GM23338 (cell line): ENCODE data around the gene CDC42EP5. TPM values are rescaled to one million over a fixed set of nuclear protein-coding genes. Genes with fewer than 3 reads are reported as not detected.

ENCODE experiments used
- ATAC-seq: fragments of 200-7000 bp; cut with Tn5 transposase; 3 replicates; pipeline ENCODE4 v1.9.1; 2020
- DNase-seq: peaks from one replicate; pipeline ENCODE4 v3.0.0-alpha.2; 2015; ENCODE audit warnings: low spot score
- H2AFZ ChIP-seq: fragments of 200-600 bp; sonication (generic); 2 replicates; pipeline ENCODE4 v1.8.0; 2016; ENCODE audit warnings: antibody characterized with exemption, mild to moderate bottlenecking, moderate library complexity
- H3F3A ChIP-seq: fragments of 200-600 bp; sonication (generic); replicated peaks from 2 replicates; pipeline ENCODE4 v1.8.0; 2017; ENCODE audit warnings: antibody characterized with exemption, mixed run types, low read depth
- H3K27ac ChIP-seq: fragments of 200-600 bp; sonication (generic); 2 replicates; pipeline ENCODE4 v1.6.1; 2016; ENCODE audit warnings: low read depth
- H3K27me3 ChIP-seq: fragments of 200-600 bp; sonication (generic); 2 replicates; pipeline ENCODE4 v1.8.0; 2016; ENCODE audit warnings: mild to moderate bottlenecking, mixed run types, moderate library complexity; ENCODE audit not compliant: insufficient read depth
- H3K36me3 ChIP-seq: fragments of 200-600 bp; sonication (generic); 2 replicates; pipeline ENCODE4 v1.8.0; 2016; ENCODE audit warnings: mild to moderate bottlenecking; ENCODE audit not compliant: insufficient read depth
- H3K4me1 ChIP-seq: fragments of 200-600 bp; sonication (generic); 2 replicates; pipeline ENCODE4 v1.8.0; 2016; ENCODE audit warnings: mild to moderate bottlenecking, moderate library complexity; ENCODE audit not compliant: insufficient read depth
- H3K4me2 ChIP-seq: fragments of 200-600 bp; sonication (generic); 2 replicates; pipeline ENCODE4 v1.7.1; 2017; ENCODE audit warnings: mixed run types
- H3K4me3 ChIP-seq: fragments of 200-600 bp; sonication (generic); 2 replicates; pipeline ENCODE4 v1.6.1; 2016; ENCODE audit warnings: mixed run types
- H3K79me2 ChIP-seq: fragments of 200-600 bp; sonication (generic); replicated peaks from 2 replicates; pipeline ENCODE4 v1.8.0; 2017; ENCODE audit warnings: mild to moderate bottlenecking; ENCODE audit not compliant: insufficient read depth
- H3K9me2 ChIP-seq: fragments of 200-600 bp; sonication (generic); 2 replicates; pipeline ENCODE4 v1.8.0; 2017; ENCODE audit not compliant: insufficient read depth
- H4K20me1 ChIP-seq: fragments of 200-600 bp; sonication (generic); replicated peaks from 2 replicates; pipeline ENCODE4 v1.8.0; 2017; ENCODE audit warnings: mild to moderate bottlenecking; ENCODE audit not compliant: insufficient read depth
- H3K27ac Mint-ChIP-seq: 2 replicates; pipeline ENCODE4 v1.8.0; 2020; ENCODE audit warnings: inconsistent platforms, mild to moderate bottlenecking, moderate library complexity, mixed read lengths
- H3K27me3 Mint-ChIP-seq: 3 replicates; pipeline ENCODE4 v1.8.0; 2022; ENCODE audit warnings: low read depth, mild to moderate bottlenecking, moderate library complexity, mixed read lengths, inconsistent platforms; ENCODE audit not compliant: insufficient read depth, poor library complexity
- H3K36me3 Mint-ChIP-seq: 3 replicates; pipeline ENCODE4 v1.8.0; 2021; ENCODE audit warnings: low read depth, mild to moderate bottlenecking, inconsistent platforms, moderate library complexity, mixed read lengths
- H3K4me1 Mint-ChIP-seq: 3 replicates; pipeline ENCODE4 v1.8.0; 2020; ENCODE audit warnings: mild to moderate bottlenecking, inconsistent platforms, mixed read lengths
- H3K4me3 Mint-ChIP-seq: 3 replicates; pipeline ENCODE4 v1.8.0; 2021; ENCODE audit warnings: moderate library complexity, mild to moderate bottlenecking, inconsistent platforms, mixed read lengths
- H3K9me3 Mint-ChIP-seq: 3 replicates; pipeline ENCODE4 v1.8.0; 2020; ENCODE audit warnings: moderate library complexity, mild to moderate bottlenecking, inconsistent platforms, mixed read lengths
- CREB1 ChIP-seq: fragments of 250-450 bp; sonication (Bioruptor Pico); IDR thresholded peaks from 2 replicates; pipeline ENCODE4 v1.5.0; 2020; ENCODE audit warnings: low read depth, mild to moderate bottlenecking, moderate library complexity
- EZH2 ChIP-seq: fragments of 200-600 bp; sonication (generic); IDR thresholded peaks from one replicate; pipeline ENCODE4 v1.8.0; 2017; ENCODE audit warnings: antibody characterized with exemption, mild to moderate bottlenecking, low read depth; ENCODE audit not compliant: unreplicated experiment
- EZH2phosphoT487 ChIP-seq: fragments of 200-600 bp; sonication (generic); IDR thresholded peaks from one replicate; pipeline ENCODE4 v1.8.1; 2018; ENCODE audit warnings: antibody characterized with exemption; ENCODE audit not compliant: unreplicated experiment
- JUNB ChIP-seq: IDR thresholded peaks from one replicate; pipeline ENCODE4 v1.6.1; 2016; ENCODE audit warnings: antibody characterized with exemption; ENCODE audit not compliant: unreplicated experiment
- NANOG ChIP-seq: IDR thresholded peaks from 2 replicates; pipeline ENCODE4 v1.6.1; 2016; ENCODE audit warnings: antibody characterized with exemption, borderline replicate concordance
- POLR2AphosphoS5 ChIP-seq: IDR thresholded peaks from 2 replicates; pipeline ENCODE4 v1.6.1; 2016; ENCODE audit warnings: antibody characterized with exemption, low read depth
- REST ChIP-seq: IDR thresholded peaks from one replicate; pipeline ENCODE4 v1.6.1; 2018; ENCODE audit warnings: antibody characterized with exemption; ENCODE audit not compliant: unreplicated experiment
- STAT1 ChIP-seq: IDR thresholded peaks from one replicate; pipeline ENCODE4 v1.6.1; 2016; ENCODE audit warnings: antibody characterized with exemption; ENCODE audit not compliant: unreplicated experiment
- ZNF114 ChIP-seq: fragments of 250-450 bp; sonication (Bioruptor Pico); IDR thresholded peaks from 2 replicates; pipeline ENCODE4 v1.5.0; 2020; ENCODE audit warnings: mild to moderate bottlenecking, moderate library complexity
- ZNF331 ChIP-seq: fragments of 250-450 bp; sonication (Bioruptor Pico); IDR thresholded peaks from 2 replicates; pipeline ENCODE4 v1.5.0; 2020; ENCODE audit warnings: low read depth, mild to moderate bottlenecking, moderate library complexity
- polyA plus RNA-seq: library from polyadenylated mRNA; unstranded; fragments of >200 nt; fragmentation: Nextera tagmentation; extraction: Ambion mirVana; gene quantifications from 2 replicates; pipeline ENCODE4 v1.2.1, GENCODE V29; 2016
- total RNA-seq: library from RNA; depleted of rRNA; stranded (reverse); fragments of >200 nt; shearing (Covaris generic); gene quantifications from 2 replicates; pipeline ENCODE4 v1.2.3, GENCODE V29; 2014
- TF ChIP-seq, protein P1 (sequence below), 2 experiments: fragments of 200-600 bp in 1 of 2; sonication (generic) in 1 of 2; conservative IDR thresholded peaks; 2 replicates each; pipeline versions ENCODE4 v1.5.1 to v1.6.1; 2016 to 2017; ENCODE audit warnings: antibody characterized with exemption in 2 of 2, low read depth in 2 of 2, mild to moderate bottlenecking in 2 of 2, moderate library complexity in 1 of 2
- TF ChIP-seq, protein P2 (sequence below): IDR thresholded peaks from 2 replicates; pipeline ENCODE4 v1.6.1; 2016; ENCODE audit warnings: antibody characterized with exemption

Gene CDC42EP5
- total and polyA plus RNA-seq, 2 experiments from 2014 or later: 1.4 to 3.4 TPM

GRCh38 chr19:54461210-54461609 lies 11.9 kb downstream of the CDC42EP5 start (continued):
- TF ChIP-seq STAT1 (no peak), EZH2phosphoT487 (no peak), CREB1 (no peak), REST (no peak), NANOG (no peak), ZNF331 (no peak)

- Histone ChIP-seq H3K79me2 (no peaks in the 10 kb centered on the region), H3K27ac (no peak overlapping the region), H3K4me1 (peaks cover 3% of the 10 kb centered on the region; the same call in 1 of the 2 replicates), H3K27me3 (peaks cover 1% of the 10 kb centered on the region; the same call in 1 of the 2 replicates), H3K36me3 (peaks cover 14% of the 10 kb centered on the region), H3K4me2 (no peak overlapping the region), H3K4me3 (no peak overlapping the region), H2AFZ (no peak overlapping the region), H3K9me2 (no peaks in the 10 kb centered on the region), H3F3A (peaks cover 6% of the 10 kb centered on the region; the same call in 1 of the 2 replicates), H4K20me1 (peaks cover 6% of the 10 kb centered on the region; the same call in 1 of the 2 replicates)
- TF ChIP-seq, protein P1, sequence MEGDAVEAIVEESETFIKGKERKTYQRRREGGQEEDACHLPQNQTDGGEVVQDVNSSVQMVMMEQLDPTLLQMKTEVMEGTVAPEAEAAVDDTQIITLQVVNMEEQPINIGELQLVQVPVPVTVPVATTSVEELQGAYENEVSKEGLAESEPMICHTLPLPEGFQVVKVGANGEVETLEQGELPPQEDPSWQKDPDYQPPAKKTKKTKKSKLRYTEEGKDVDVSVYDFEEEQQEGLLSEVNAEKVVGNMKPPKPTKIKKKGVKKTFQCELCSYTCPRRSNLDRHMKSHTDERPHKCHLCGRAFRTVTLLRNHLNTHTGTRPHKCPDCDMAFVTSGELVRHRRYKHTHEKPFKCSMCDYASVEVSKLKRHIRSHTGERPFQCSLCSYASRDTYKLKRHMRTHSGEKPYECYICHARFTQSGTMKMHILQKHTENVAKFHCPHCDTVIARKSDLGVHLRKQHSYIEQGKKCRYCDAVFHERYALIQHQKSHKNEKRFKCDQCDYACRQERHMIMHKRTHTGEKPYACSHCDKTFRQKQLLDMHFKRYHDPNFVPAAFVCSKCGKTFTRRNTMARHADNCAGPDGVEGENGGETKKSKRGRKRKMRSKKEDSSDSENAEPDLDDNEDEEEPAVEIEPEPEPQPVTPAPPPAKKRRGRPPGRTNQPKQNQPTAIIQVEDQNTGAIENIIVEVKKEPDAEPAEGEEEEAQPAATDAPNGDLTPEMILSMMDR (conservative IDR thresholded peaks at IDR 0.05; ENCODE audit: low read depth in 2 of 2): no peak
- TF ChIP-seq ZNF114 (CRISPR knock-in tag) (no peak), JUNB (no peak), STAT1 (no peak), EZH2 (no peak), POLR2AphosphoS5 (no peak)
- TF ChIP-seq, protein P2, sequence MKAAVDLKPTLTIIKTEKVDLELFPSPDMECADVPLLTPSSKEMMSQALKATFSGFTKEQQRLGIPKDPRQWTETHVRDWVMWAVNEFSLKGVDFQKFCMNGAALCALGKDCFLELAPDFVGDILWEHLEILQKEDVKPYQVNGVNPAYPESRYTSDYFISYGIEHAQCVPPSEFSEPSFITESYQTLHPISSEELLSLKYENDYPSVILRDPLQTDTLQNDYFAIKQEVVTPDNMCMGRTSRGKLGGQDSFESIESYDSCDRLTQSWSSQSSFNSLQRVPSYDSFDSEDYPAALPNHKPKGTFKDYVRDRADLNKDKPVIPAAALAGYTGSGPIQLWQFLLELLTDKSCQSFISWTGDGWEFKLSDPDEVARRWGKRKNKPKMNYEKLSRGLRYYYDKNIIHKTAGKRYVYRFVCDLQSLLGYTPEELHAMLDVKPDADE: no peak
- no peak overlapping the region for H3K27ac Mint-ChIP-seq
- peaks cover 15% of the 10 kb centered on the region; the same call in 2 of the 3 replicates for H3K4me1 Mint-ChIP-seq
- no peak overlapping the region for H3K4me3 Mint-ChIP-seq
- peaks cover 5% of the 10 kb centered on the region; the same call in 1 of the 3 replicates for H3K9me3 Mint-ChIP-seq
- DNase-seq (no peak), ATAC-seq (no peak)
- peaks cover 53% of the 10 kb centered on the region for H3K36me3 Mint-ChIP-seq
- H3K27me3 Mint-ChIP-seq: peaks cover 25% of the 10 kb centered on the region
These were observed 12.7 kb downstream of the CDC42EP5 start for GRCh38 chr19:54460230-54461005.
